Measurements from ENCODE around the gene DMXL2.

DNA sequence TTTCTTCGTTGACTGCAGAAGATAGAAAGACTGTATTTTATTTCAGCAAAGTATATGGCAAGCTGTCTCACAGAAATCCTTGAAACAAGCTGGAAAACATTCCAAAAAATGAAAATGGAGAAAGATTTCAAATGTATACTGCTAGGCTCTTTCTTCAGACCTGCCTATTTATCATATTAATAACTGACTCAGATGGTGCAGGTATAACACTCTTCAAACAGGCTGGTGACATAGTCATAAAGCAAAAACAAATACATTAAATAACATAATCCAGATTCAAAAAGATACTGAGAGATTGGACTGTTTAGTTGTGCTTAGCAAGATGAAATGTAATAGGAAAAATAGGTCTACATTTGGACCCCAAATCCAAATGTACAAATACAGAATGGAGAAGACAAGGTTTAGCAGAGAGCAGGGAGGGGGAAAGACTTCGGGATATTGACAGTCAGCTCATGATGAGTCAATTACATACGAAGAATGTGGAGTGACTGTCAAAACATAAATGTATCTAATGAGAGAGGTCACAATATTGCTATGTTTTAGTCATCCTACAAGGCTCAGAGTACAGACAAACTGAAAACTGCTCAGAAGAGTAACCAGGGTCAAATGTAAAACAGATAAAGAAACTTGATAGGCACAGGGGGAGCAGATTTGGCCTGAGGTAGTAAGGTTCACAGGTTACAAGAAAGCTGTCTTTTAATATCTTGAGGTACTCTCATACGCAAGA lies 88.7 kb downstream of the DMXL2 start:
- TF ChIP-seq RARB (CRISPR knock-in tag; IDR thresholded peaks at IDR 0.05) (no peak), ESRRG (CRISPR knock-in tag; IDR thresholded peaks at IDR 0.05) (no peak)

Measured in SK-N-SH treated with all-trans-retinoic acid at 6 μM for 48 hours (cell line).